OCI-LY7 (cell line): ENCODE data around the gene CCDC134. TPM values are rescaled to one million over a fixed set of nuclear protein-coding genes. Genes with fewer than 3 reads are reported as not detected.
A peak's percentile ranks its signal among the peaks of the same experiment; 100 is the strongest.

Experiments
- BruUV-seq: library from RNA; stranded (reverse); fragments of 400-500 nt; replicated peaks from 2 replicates; lab custom pipeline; 2021; lab: Mats Ljungman, UMichigan
- CTCF ChIA-PET: fragments of 300-600 bp; sonication (Branson Sonifier 250); formaldehyde crosslinking; loops from one replicate; lab custom pipeline; 2022; ENCODE audit warnings: antibody characterized with exemption; ENCODE audit not compliant: unreplicated experiment; lab: Charles Lee
- POLR2A ChIA-PET: fragments of 300-600 bp; sonication (Branson Sonifier 250); formaldehyde crosslinking; loops from one replicate; lab custom pipeline; 2022; ENCODE audit warnings: antibody characterized with exemption; lab: Charles Lee
- DNase-seq: peaks from one replicate; pipeline ENCODE4 v3.0.0-alpha.2; 2015; ENCODE audit warnings: low spot score
- H2AFZ ChIP-seq: fragments of 200-600 bp; sonication (generic), shearing (Covaris generic); 2 replicates; pipeline ENCODE4 v1.6.1; 2014; ENCODE audit warnings: mild to moderate bottlenecking, antibody characterized with exemption, low read length, moderate library complexity
- H3K27ac ChIP-seq: fragments of 200-600 bp; sonication (generic); 2 replicates; pipeline ENCODE4 v1.5.1; 2014; ENCODE audit warnings: mixed run types, low read depth, mild to moderate bottlenecking, moderate library complexity, low read length, inconsistent platforms; ENCODE audit not compliant: poor library complexity, severe bottlenecking
- H3K36me3 ChIP-seq: fragments of 200-600 bp; sonication (generic); 2 replicates; pipeline ENCODE4 v1.6.1; 2014; ENCODE audit warnings: mild to moderate bottlenecking, antibody characterized with exemption, low read length, moderate library complexity, mixed read lengths; ENCODE audit not compliant: insufficient read depth
- H3K4me1 ChIP-seq: fragments of 200-600 bp; sonication (generic); 2 replicates; pipeline ENCODE4 v1.5.1; 2014; ENCODE audit warnings: mild to moderate bottlenecking, low read length; ENCODE audit not compliant: insufficient read depth, poor library complexity, severe bottlenecking
- H3K4me2 ChIP-seq: fragments of 200-600 bp; sonication (generic); 2 replicates; pipeline ENCODE4 v1.6.1; 2014; ENCODE audit warnings: mild to moderate bottlenecking, low read length
- H3K4me3 ChIP-seq: fragments of 200-600 bp; sonication (generic); 2 replicates; pipeline ENCODE4 v1.5.1; 2014; ENCODE audit warnings: mild to moderate bottlenecking, low read depth, low read length; ENCODE audit not compliant: poor library complexity, severe bottlenecking
- H3K79me2 ChIP-seq: fragments of 200-600 bp; sonication (generic); 2 replicates; pipeline ENCODE4 v1.6.1; 2016; ENCODE audit warnings: low read depth, mild to moderate bottlenecking, low read length, moderate library complexity, mixed read lengths; ENCODE audit not compliant: insufficient read depth
- H3K9me2 ChIP-seq: fragments of 200-600 bp; sonication (generic); 2 replicates; pipeline ENCODE4 v1.6.1; 2016; ENCODE audit warnings: mild to moderate bottlenecking, low read length, mixed read lengths; ENCODE audit not compliant: insufficient read depth
- H3K9me3 ChIP-seq: fragments of 200-600 bp; sonication (generic); 2 replicates; pipeline ENCODE4 v1.6.1; 2014; ENCODE audit warnings: mild to moderate bottlenecking, mixed run types, low read length, mixed read lengths
- H4K20me1 ChIP-seq: fragments of 200-600 bp; sonication (generic); 2 replicates; pipeline ENCODE4 v1.6.1; 2014; ENCODE audit warnings: mild to moderate bottlenecking, antibody characterized with exemption, low read length, moderate library complexity, mixed read lengths; ENCODE audit not compliant: insufficient read depth
- CTCF ChIP-seq: fragments of 200-600 bp; sonication (generic); conservative IDR thresholded peaks from 2 replicates; pipeline ENCODE4 v1.5.1; 2014; ENCODE audit warnings: mild to moderate bottlenecking, antibody characterized with exemption, low read length, moderate library complexity, mixed read lengths
- EZH2phosphoT487 ChIP-seq: fragments of 200-600 bp; sonication (generic); IDR thresholded peaks from 2 replicates; pipeline ENCODE4 v1.6.1; 2018; ENCODE audit warnings: low read depth, borderline replicate concordance, mild to moderate bottlenecking, mixed run types, antibody characterized with exemption, low read length, moderate library complexity, mixed read lengths
- intact Hi-C: fragments of 100-400 bp; cut with micrococcal nuclease; formaldehyde crosslinking; loops from one replicate; pipeline ENCODE4 v1.10.0; 2022; ENCODE audit not compliant: unreplicated experiment
- total RNA-seq, 2 experiments: library from RNA; depleted of rRNA in 1 of 2; stranded (reverse); fragments of >200 nt in 1 of 2; shearing (Covaris generic) in 1 of 2; gene quantifications; 2 replicates each; pipeline ENCODE4 v1.2.3, GENCODE V29; 2014 to 2022

The CCDC134 gene
- total RNA-seq, 2 experiments from 2014 or later = 17.3 to 23.8 TPM

- Histone ChIP-seq H3K4me3 (no peak overlapping the region), H3K79me2 (no peaks in the 10 kb centered on the region), H3K9me2 (no peaks in the 10 kb centered on the region), H3K4me2 (no peak overlapping the region), H4K20me1 (no peaks in the 10 kb centered on the region), H2AFZ (no peak overlapping the region), H3K27ac (no peak overlapping the region), H3K36me3 (no peaks in the 10 kb centered on the region), H3K4me1 (peaks cover 2% of the 10 kb centered on the region), H3K9me3 (no peaks in the 10 kb centered on the region)
- intact Hi-C loops = no loop called here
- ChIA-PET CTCF (no interaction called here), POLR2A (interaction anchor here (0.6 kb wide), 1 partner anchor 37 kb away, joined by 3 read pairs; no protein-coding TSS in a partner anchor)
- no peak for DNase-seq
- no TSS peak for BruUV-seq
- TF ChIP-seq CTCF = no peak
- TF ChIP-seq EZH2phosphoT487 = no peak
Measured at GRCh38 chr22:41793871-41794270, 6.6 kb upstream of the CCDC134 start.

- no TSS peak for BruUV-seq
- Histone ChIP-seq H3K9me3 (no peaks in the 10 kb centered on the region), H4K20me1 (no peaks in the 10 kb centered on the region), H2AFZ (no peak overlapping the region), H3K79me2 (peaks cover 21% of the 10 kb centered on the region), H3K9me2 (no peaks in the 10 kb centered on the region), H3K4me2 (peak overlapping the region; percentile 95), H3K36me3 (no peaks in the 10 kb centered on the region), H3K4me1 (peaks cover 23% of the 10 kb centered on the region), H3K27ac (no peak overlapping the region), H3K4me3 (no peak overlapping the region)
- intact Hi-C loops = no loop called here
- no peak for TF ChIP-seq CTCF
- no peak for TF ChIP-seq EZH2phosphoT487
- POLR2A ChIA-PET = interaction anchor here (0.7 to 4.0 kb wide), 5 partner anchors 12 to 83 kb away, joined by 3 to 39 read pairs (median 4); no protein-coding TSS in a partner anchor
- CTCF ChIA-PET = interaction anchor here (1.3 kb wide), 1 partner anchor 52 kb away, joined by 9 read pairs; no protein-coding TSS in a partner anchor
- no peak for DNase-seq
Measured at GRCh38 chr22:41798736-41799135, 1.7 kb upstream of the CCDC134 start.
